ENCODE data around the gene NUDC.
A peak's percentile ranks its signal among the peaks of the same experiment; 100 is the strongest.
"Not testable (repeated sequence)": the region's sequence is repeated elsewhere in the genome, so short reads cannot be mapped to it uniquely, and the experiment has no call there.

Gene NUDC

DNA sequence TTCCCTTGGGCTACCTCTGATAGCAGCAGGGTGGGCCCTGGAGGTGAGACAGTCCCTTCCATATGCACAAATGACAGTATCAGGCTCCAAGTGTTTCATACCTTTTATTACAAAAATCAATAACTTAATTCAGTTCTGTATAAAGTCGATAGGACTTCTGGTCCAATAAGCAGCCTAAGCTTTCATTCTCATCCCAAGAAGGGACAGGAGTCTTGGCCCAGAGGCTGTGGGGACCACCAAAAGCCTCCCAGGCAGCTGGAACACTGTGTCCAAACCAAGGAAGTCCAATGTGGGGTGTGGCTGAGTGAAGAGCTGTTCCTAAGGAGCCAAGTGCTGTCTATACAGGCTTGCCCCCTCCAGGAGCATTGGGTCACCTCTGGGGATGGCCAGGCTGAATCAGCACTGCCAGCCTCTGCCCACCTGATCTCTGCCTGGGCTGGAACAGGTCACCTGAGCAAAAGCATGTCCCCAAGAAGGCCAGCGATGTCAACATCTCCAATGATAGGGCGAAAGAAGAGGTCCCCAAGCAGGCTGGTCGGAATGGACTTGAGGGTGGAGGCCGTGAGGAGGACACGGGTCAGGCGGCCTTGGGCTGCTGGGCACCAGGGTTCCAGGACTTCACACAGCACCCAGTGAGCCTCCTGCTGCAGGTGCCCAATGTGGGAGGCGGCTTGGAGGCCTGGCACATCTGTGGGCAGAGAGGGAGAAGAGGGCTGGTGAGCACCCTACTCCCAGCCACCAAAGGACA is 10.0 kb upstream of the NUDC start:
- no peak for DNase-seq

DNA sequence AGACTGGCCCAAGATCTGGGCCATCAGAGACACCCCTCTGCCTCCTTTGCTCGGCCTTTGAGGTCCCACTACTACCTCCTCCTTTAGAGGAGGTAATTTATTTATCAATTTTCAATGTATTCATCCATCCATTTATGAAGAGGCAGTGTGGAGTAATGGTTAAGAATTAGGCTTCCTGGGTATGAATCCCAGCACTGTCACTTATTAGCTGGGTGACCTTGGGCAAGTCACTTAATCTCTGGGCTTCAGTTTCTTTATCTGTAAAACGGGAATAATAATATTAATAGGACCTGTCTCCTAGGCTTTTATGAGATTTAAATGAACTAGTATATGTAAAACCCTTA is 9.4 kb upstream of the NUDC start:
- no peak for DNase-seq

DNA sequence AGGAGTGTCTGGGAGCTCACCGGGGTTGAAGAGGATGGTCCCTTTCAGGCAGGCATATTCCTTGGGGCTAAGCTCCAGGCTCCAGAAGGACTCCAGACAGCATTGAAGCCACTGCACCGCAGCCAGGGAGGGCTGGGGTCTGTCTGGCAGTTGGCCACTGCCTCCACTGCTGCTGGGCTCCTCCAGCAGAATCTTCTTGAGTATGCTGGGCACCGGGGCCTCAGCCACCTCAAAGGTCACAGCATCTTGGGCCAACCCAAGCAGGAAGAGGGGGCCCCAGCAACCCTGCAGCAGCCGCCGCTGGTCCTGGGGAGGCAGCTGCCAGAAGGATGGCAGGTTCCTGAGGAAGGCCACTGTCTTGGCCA is 8.2 kb upstream of the NUDC start:
- no peak for DNase-seq

DNA sequence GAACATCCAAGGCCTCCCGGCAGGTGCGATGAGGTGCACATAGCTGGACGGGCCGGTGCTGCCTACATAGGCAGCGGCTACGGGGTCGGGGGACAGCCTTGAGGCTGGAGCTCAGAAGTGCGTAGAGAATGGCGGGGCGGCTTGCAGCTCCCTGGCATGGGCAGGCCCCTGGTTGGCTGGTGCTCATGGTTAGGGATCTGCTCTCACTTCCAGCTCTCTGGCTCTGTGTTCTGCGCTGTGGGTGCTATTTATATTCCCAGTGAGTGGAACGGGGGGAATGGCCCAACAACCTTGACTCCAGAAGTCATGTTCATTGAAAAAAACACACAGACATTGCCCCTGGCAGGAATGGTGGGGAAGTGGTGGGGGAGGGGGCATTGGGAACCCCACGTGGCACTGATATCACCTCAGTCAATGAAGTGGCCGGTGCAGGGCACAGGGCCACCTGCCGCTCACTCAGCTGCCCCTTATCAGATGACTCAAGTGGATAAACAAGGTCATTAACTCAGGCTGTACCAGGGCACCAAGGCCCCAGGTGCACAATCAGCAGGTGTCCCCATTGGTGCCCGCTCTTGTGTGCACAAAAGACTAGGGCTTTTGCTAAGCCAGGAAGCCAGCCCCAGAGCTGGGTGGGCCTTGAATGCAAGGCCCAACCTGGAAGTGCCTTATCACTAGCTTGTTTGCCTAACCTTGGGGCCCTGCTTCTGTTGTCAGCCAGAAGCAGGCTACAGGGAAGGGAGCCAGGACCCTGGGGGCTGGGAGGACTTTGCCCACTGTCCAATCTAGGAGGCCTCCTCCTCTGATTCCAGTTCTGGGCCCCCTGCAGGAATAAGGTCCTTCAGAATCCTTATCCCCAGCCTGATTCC is 7.6 kb upstream of the NUDC start, which contains the start of gene NR0B2:
Gene NR0B2, minus strand, starts transcription at position 222 of the 866 bp plus-strand sequence. Its CDS starts 35 bp downstream, at position 187.
- peak; percentile 57 for DNase-seq

DNA sequence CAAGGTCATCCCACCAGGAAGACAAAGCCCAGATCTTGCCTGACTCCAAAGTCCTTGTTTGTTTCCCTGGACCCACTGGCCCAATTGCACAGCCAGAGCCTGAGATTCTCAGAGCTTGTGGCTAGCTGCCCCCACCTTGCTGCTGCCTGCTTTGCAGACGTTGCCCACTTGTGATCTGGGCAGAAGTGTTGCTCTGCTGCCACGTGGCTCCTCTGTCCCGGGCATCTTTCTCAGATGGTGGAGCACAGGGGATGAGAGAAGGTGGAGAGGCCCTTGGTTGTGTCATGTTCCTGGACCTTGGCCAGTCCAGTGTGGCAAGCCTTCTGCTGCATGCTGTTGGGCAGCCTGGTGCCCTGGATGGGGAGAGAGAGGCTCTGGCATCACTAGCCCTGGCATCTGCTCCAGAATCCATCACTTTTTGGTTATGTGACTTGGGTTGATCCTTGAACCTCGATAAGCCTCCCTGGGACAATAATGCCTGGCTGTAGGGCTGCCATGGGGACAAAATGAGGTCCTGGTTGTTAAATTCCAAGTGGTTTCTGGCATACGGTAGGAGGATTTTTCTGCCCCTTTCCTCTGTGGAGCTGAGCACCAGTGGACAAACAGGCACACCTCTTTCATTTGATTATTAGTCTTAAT is 6.2 kb upstream of the NUDC start:
- DNase-seq = no peak

DNA sequence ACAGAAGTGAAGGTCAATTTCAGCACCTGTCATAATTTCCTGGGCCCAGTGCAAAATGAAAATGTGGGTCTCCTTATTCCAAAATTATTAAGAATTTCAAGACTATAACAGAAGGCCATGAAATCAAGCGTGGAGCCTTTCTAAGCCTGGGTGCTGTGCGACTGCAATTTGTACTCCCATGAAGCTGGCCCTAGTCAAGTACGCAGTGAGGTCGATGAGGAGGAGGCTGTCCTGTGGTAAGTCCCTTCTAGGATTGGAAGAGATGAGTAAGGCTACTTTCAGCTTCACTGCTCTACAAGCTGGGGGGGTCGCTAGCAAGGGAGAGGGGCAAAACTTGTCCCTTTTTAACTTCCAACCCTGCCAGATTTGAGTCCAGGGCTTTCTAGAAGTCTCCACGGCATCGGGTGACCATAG is 410 bp upstream of the NUDC start:
- no peak for DNase-seq

DNA sequence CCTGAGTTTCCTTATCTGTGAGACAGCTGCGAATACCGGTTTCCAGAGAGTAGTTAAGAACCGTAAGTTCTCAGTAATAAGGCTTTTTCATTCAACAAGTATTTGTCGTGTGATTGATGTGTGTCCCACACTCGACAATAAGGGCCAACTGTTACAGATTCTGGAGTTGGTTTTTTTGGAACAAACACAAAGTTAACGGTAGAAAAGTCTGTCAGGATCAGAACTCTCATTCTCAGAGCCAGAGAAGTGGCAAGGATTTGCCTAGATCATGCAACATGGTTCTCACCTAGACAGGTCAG is 837 bp downstream of the NUDC start:
- no peak for DNase-seq

DNA sequence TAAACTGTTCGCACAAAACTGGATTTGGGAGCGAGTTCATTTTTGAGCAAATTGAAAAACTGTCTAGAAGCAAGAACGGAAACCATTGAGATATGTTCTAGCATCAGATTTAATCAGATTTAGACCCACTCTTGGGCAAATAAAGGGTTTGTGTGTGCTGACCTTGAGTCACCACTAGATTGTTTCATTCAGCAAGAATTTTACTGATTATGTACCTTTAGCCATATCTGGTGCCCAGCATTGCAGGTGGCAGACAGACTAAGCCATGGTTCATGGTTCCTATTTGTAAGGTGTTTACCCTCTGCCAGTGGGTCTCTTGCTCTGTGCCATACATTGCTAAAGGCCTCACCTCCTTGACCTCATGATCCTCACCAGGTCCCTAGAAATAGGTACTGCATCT is 1.4 kb downstream of the NUDC start:
- no peak for DNase-seq

DNA sequence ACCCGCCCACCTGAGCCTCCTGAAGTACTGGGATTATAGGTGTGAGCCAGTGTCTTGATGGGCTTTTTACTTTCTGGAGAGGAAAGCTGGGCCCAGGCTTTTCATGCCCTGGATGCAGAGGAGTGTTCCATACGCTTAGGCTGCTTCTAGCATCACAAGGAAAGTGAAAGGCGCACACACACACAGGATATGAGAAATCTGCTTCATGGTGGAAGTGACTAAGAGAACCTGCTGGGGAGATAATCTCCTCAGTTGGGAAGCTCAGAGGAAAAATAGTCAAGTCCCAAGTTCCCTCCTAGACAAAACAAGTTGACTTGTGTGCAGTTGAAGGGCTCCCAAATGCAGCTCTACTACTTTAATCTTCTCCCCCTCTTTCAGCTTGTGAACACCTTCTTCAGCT is 2.2 kb downstream of the NUDC start:
- DNase-seq = no peak

DNA sequence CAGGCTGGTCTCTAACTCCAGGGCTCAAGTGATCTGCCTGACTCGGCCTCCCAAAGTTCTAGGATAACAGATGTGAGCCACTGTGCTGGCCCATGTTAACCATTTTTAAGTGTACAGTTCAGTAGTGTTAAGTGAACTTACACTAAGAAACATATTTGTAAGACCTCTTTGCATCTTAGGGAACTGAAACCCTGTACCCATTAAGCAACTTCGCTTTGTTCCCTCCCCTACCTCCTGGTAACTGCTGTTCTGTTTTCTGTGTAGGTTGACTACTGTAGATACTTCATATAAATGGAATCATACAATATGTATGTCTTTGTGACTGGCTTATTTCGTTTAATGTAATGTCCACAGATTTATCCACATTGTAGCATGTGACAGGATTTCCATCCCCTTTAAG is 11.0 kb downstream of the NUDC start:
- DNase-seq = no peak

DNA sequence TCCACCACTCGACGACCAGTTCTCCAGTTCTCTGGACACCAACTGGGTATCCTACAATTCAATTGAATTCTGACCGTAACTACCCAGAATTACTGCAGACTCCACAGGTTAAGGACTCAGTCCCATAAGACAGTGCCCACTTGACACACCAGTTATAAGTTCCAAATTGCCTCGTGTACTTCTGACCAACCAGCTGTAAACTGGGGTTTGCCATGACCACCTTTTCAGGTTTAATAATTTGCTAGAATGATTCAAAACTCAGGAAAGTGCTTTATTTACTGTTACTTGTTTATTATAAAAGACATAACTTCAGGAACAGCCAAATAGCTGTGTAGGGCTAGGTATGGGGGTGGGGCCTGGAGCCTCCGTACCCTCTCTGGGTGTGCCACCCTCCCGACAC is 15.3 kb downstream of the NUDC start:
- no peak for DNase-seq

DNA sequence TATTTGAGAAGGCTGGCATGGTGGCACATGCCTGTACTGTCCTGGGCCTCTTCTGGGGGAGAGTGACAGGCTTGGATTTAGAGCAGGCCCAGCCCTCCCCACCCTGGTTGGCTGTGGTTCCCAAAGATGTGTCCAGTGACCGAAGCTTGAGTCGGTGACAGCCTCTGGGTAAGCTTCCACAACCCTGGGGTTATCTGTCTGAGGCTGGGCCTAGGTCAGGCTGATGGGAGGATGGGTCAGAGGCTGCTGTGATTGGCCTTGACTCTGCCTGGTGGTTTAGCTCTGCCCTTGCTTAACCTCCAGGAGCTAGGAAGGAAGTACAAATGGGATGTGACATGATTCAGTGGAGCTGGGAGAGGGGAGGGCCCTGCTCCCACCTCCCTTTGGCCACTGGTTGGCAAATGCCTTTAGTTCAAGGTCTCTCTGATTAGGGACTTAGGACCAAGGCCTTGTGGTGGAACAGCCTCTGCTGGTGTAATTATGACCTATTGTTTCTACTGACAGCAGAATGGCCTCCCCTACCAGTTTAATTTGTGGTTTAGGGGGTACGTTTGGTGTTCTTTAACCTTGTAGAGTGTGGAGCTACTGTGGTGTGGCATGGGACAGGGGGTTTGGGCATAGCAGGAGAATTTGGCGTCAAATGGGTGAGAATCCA is 16.6 kb downstream of the NUDC start:
- DNase-seq = no peak

DNA sequence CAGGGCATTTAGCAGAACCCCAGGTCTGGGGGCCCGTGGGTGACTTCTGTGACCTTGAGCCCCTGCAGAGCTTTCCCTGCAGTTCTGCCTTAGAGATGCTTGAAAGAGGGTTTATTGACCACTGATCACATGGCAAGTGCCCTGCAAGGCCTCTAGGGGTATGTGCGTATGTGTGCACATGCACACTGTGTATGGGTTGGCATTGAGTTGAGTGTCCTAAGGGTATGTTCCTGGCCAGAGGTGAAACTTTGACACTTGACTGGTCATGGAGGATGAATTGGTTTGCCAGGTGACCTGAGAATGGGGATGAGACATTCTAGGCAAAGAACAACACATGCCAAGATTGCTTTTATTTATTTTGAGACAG is 17.1 kb downstream of the NUDC start:
- no peak for DNase-seq

DNA sequence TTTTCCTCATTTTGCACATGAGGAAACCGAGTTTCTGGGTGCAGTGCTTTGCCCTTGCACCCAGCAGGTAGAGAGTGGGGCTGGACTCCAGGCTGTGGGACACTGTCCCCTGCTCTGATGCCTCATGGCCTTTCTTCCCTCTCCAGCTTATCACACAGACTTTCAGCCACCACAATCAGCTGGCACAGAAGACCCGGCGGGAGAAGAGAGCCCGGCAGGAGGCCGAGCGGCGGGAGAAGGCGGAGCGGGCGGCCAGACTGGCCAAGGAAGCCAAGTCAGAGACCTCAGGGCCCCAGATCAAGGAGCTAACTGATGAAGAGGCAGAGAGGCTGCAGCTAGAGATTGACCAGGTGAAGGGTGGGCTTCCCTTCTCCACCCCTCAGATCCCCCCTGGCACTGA is 19.8 kb downstream of the NUDC start:
- DNase-seq = no peak

DNA sequence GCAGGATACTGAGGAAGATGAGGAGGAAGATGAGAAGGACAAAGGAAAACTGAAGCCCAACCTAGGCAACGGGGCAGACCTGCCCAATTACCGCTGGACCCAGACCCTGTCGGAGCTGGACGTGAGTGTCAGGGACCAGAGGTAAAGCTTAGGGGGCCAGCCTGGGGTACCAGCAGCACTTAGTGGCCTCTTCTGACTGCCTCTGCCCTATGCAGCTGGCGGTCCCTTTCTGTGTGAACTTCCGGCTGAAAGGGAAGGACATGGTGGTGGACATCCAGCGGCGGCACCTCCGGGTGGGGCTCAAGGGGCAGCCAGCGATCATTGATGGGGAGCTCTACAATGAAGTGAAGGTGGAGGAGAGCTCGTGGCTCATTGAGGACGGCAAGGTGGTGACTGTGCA is 21.1 kb downstream of the NUDC start:
- DNase-seq = no peak

DNA sequence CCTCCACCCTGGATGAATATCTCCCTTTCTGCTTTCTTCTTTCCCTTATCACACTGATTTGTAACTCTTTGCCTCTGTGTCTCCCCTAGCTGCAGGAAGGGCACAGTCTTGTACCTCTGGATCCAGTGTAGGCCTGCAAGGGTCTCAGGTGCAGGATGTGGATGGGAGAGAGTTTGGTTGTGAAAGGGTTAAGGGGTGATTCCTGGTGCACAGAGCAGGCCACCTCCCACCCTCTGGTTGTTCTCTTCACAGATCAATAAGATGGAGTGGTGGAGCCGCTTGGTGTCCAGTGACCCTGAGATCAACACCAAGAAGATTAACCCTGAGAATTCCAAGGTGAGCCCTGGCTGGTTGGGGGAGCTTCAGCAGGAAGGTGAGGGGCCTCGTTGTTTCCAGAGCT is 23.6 kb downstream of the NUDC start:
- DNase-seq = no peak

DNA sequence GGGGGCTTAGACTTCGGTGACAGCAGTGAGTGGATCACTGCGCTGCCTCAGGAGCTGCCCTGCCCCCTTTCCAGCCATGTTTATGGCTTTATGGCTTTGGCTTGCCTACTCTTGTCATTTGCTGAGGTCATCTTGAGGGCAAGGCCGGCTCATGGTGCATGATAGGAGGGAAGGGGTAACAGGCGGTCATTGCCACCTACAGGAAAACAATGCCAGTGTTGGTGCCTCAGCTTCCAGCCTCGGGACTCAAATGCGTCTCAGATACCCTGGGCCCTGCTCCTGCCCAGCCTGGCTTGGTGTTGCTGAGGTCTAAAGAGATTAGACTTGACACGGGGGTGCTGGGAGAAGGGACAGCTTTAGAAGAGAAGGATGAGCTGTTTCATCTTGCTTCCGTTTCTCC is 24.2 kb downstream of the NUDC start:
- DNase-seq = no peak

DNA sequence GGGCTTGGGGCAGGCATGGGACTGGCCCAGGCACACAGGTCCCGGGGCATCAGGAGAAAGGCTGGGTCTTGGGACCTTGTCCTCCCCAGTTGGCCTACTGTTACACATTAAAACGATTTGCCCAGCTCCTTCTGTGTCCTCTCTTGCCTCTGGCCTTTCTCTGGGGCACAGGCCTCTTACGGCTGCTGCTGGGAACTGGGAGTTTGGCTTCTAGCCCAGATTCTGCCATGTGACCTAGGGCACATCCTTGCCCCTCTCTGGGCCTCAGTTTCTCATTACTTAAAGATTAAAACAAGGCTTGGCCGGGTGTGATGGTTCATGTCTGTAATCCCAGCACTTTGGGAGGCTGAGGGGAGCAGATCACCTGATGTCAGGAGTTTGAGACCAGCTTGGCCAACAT is 24.7 kb downstream of the NUDC start:
- no peak for DNase-seq

DNA sequence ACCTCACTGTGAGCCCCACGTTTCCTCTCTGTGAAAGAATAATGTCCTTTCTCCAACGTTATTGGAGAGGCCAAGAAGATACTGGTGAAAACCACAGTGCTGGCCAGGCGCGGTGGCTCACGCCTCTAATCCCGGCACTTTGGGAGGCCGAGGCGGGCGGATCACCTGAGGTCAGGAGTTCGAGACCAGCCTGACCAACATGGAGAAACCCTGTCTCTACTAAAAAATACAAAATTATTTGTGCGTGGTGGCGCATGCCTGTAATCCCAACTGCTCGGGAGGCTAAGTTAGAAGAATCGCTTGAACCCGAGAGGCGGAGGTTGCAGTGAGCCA is 27.1 kb downstream of the NUDC start:
- DNase-seq = not testable (repeated sequence)

DNA sequence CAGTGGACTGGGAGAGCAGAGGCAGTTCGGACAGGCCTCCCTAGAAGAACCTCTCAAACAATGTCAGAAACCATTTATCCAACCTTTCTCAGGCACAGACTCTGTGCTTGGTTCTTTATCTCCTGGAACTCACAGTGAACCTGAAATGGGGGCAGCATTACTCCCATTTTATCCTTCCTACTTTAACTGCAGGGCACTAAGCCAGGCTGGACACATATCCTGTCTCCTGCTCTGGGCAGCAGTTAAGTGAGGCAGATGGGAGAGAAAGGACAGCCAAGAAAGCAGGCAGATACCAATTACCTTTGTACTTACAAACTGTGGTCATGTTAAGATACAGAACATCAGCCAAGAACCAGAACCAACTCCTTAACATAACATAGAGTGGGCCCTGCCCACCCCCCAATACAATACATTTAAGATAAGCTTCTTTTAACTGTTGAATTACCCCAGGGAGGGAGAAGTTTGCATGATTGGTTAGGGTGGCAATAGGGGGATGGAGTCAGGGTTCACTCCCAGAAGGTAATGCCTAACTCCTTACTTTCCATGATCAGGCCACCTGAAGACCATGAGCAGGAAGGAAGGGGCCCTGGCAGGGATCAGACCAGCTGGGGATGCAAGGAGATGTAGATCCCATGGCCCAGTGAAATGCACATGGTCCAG is 27.9 kb downstream of the NUDC start:
- DNase-seq = no peak

DNA sequence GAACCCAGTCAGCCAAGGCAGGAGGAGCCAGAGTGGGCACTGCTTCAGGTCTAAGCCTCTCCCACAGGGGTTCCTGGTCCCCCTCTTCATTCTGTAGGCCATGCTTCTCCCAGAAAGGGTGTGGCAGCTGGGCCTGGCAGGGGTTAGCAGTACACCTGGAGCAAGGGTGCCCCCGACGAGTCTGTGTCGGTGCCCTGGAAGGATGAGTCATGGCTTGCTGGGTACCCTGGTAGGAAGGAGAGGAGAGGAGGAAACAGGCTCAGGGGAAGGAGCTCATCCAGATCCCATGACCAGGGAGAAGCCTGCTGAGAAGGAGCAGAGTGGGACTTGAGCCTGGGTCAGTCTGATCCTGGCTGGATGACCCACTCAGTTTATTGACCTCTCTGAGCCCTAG is 28.4 kb downstream of the NUDC start:
- DNase-seq = no peak

DNA sequence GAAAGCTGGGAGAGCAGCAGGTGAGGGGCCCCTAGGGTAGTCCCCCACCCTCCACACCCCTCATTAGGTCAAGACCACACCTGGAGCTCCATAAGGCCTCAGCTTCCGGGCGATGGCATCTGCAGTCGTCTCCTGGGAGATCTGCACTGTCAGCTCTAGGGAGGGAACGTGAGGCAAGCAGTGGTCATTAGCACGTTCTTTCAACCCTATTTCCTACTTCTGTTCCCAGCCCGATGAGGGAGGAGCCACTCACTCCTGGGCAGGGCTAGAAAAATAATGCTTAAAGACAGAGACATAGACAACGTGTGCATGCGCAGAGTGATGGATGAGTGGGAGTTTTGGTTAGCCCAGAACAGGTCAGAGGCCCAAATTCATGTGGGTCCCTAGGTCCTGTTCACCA is 29.1 kb downstream of the NUDC start:
- no peak for DNase-seq

DNA sequence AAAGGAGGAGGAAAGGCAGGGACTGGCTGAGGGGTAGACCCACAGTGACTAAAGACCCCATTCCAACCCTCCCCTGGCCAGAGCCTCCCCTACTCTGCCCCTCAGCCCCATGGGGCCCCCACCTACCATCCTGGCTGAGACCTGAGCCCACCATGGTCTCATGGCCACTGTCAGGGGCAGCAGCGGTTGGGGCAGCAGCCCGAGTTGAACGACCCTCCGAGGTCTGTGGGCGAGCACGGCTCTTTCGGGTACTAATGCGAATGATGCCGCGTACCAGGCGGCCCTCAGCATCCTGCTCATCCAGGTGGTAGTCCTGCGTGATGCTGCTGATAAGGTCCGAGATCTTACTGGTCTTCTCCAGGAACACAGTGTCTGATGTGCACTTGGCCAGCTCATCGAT is 29.7 kb downstream of the NUDC start:
- DNase-seq = no peak

Data from NCI-H1436 treated with DMSO at 0.1 percent for 48 hours (cell line).